COLO668 (cell line): Measurements from ENCODE around the gene PTF1A.

Experiments used
- DNase-seq: peaks from one replicate; lab custom pipeline; 2025; ENCODE audit not compliant: unreplicated experiment; lab: John Stamatoyannopoulos, UW

PTF1A gene

GRCh38 chr10:23186697-23187096, 5.4 kb upstream of the PTF1A start:
- DNase-seq = no peak

GRCh38 chr10:23187155-23187554, 5.0 kb upstream of the PTF1A start:
- no peak for DNase-seq

- no peak for DNase-seq
Observed at GRCh38 chr10:23189024-23189423, 3.1 kb upstream of the PTF1A start.

GRCh38 chr10:23190872-23191763, 994 bp upstream of the PTF1A start:
- no peak for DNase-seq

GRCh38 chr10:23192712-23193434, 761 bp downstream of the PTF1A start:
- peak; percentile 70 for DNase-seq

- DNase-seq = no peak
Observed at GRCh38 chr10:23193435-23194074, 1.4 kb downstream of the PTF1A start.

GRCh38 chr10:23194471-23194965, 2.4 kb downstream of the PTF1A start:
- no peak for DNase-seq

GRCh38 chr10:23194966-23195845, 3.1 kb downstream of the PTF1A start:
- no peak for DNase-seq

GRCh38 chr10:23195846-23196600, 3.9 kb downstream of the PTF1A start:
- no peak for DNase-seq

- DNase-seq = no peak
Observed at GRCh38 chr10:23196915-23197314, 4.8 kb downstream of the PTF1A start.

GRCh38 chr10:23197416-23197861, 5.3 kb downstream of the PTF1A start:
- DNase-seq = peak; percentile 74

GRCh38 chr10:23198610-23198939, 6.5 kb downstream of the PTF1A start:
- no peak for DNase-seq

GRCh38 chr10:23198940-23199767, 7.0 kb downstream of the PTF1A start:
- no peak for DNase-seq

GRCh38 chr10:23199768-23200511, 7.8 kb downstream of the PTF1A start:
- no peak for DNase-seq

- no peak for DNase-seq
Observed at GRCh38 chr10:23200586-23200985, 8.5 kb downstream of the PTF1A start.

GRCh38 chr10:23200997-23201652, 9.0 kb downstream of the PTF1A start:
- DNase-seq = no peak

GRCh38 chr10:23201837-23202236, 9.7 kb downstream of the PTF1A start:
- no peak for DNase-seq

- DNase-seq = no peak
Observed at GRCh38 chr10:23202779-23203178, 10.7 kb downstream of the PTF1A start.
